Left lung (tissue), 10 donors: Measurements from ENCODE around the gene CTDSPL. TPM values are rescaled to one million over a fixed set of nuclear protein-coding genes. Genes with fewer than 3 reads are reported as not detected.

ENCODE experiments used
- ATAC-seq: fragments of 200-7000 bp; cut with Tn5 transposase; one replicate; pipeline ENCODE4 v1.9.1; 2020; ENCODE audit warnings: moderate library complexity
- DNase-seq, 4 donors: peaks; one replicate each; pipeline ENCODE4 v3.0.0-alpha.2; 2013 to 2020
- H3K27ac ChIP-seq, 2 donors: fragments of 200-600 bp; sonication (generic) in 1 of 2; one replicate each; pipeline versions ENCODE4 v1.5.0 to v1.8.0; 2020 to 2021
- H3K27me3 ChIP-seq, 2 donors: fragments of 200-600 bp; sonication (generic) in 1 of 2; one replicate each; pipeline versions ENCODE4 v1.5.0 to v1.8.0; 2020 to 2021
- H3K36me3 ChIP-seq, 2 donors: fragments of 200-600 bp; sonication (generic) in 1 of 2; one replicate each; pipeline versions ENCODE4 v1.5.0 to v1.8.0; 2020 to 2021
- H3K4me1 ChIP-seq, 2 donors: fragments of 200-600 bp; one replicate each; pipeline ENCODE4 v1.8.0; 2021
- H3K4me3 ChIP-seq, 2 donors: fragments of 200-600 bp; sonication (generic) in 1 of 2; one replicate each; pipeline versions ENCODE4 v1.5.0 to v1.8.0; 2020 to 2021; ENCODE audit warnings: mild to moderate bottlenecking in 1 of 2
- H3K9me3 ChIP-seq, 2 donors: fragments of 200-600 bp; sonication (generic) in 1 of 2; one replicate each; pipeline versions ENCODE4 v1.5.0 to v1.8.0; 2020 to 2021
- CTCF ChIP-seq, 2 donors: fragments of 200-600 bp; sonication (generic) in 1 of 2; IDR thresholded peaks; one replicate each; pipeline versions ENCODE4 v1.5.0 to v1.8.0; 2021; ENCODE audit warnings: antibody characterized with exemption in 2 of 2
- intact Hi-C, 2 donors: fragments of 100-400 bp; cut with DNase I; formaldehyde crosslinking; loops; one replicate each; pipeline versions ENCODE4 v1.11.2 to v1.14.2; 2022
- polyA plus RNA-seq, 6 donors: library from polyadenylated mRNA; unstranded; fragments of 120-200 nt; gene quantifications; one replicate each; pipeline ENCODE4 v1.2.1, GENCODE V29; 2013; ENCODE audit not compliant: insufficient read length in 6 of 6
- total RNA-seq, 2 donors: library from RNA; stranded (reverse); fragmentation: NEBNext Ultra II Directional; extraction: Animal tissue kit (Norgen Biotek cat#: 25700); gene quantifications; one replicate each; pipeline ENCODE4 v1.2.1, GENCODE V29; 2021
- donor health status: DM: no; HTN: yes; CAD: no.
- donor health status: DM: no; HTN: no; CAD: no.

CTDSPL gene
- total and polyA plus RNA-seq, 8 donors: 46.9 to 122 (median 115) TPM

- Histone ChIP-seq H3K4me3 (no peak overlapping the region), H3K27ac (peak overlapping the region in 1 of 2 donors; percentile 40), H3K36me3 (no peaks in the 10 kb centered on the region), H3K4me1 (peaks cover 26 to 28% of the 10 kb centered on the region in 2 donors), H3K9me3 (no peaks in the 10 kb centered on the region), H3K27me3 (no peaks in the 10 kb centered on the region)
- intact Hi-C loops: no loop called here
- TF ChIP-seq CTCF (IDR thresholded peaks at IDR 0.05): no peak
- ATAC-seq: peak; percentile 73
- peak in 3 of 4 donors; percentile 56 to 87 (median 72) for DNase-seq
Measured at GRCh38 chr3:37949866-37950265, 88.2 kb downstream of the CTDSPL start.

- H3K4me3 ChIP-seq: no peak overlapping the region
- peaks cover 22 to 31% of the 10 kb centered on the region in 2 donors for H3K4me1 ChIP-seq
- intact Hi-C loops: no loop called here
- ATAC-seq: no peak
- no peaks in the 10 kb centered on the region for H3K27me3 ChIP-seq
- no peak overlapping the region for H3K27ac ChIP-seq
- H3K9me3 ChIP-seq: no peaks in the 10 kb centered on the region
- H3K36me3 ChIP-seq: no peaks in the 10 kb centered on the region
- no peak for TF ChIP-seq CTCF (IDR thresholded peaks at IDR 0.05)
- DNase-seq: no peak
Measured at GRCh38 chr3:37952564-37952963, 90.9 kb downstream of the CTDSPL start.

- H3K27ac ChIP-seq: peak overlapping the region in 1 of 2 donors; percentile 24
- H3K36me3 ChIP-seq: no peaks in the 10 kb centered on the region
- H3K9me3 ChIP-seq: no peaks in the 10 kb centered on the region
- intact Hi-C loops: no loop called here
- no peaks in the 10 kb centered on the region for H3K27me3 ChIP-seq
- ATAC-seq: no peak
- peaks cover 22 to 34% of the 10 kb centered on the region in 2 donors for H3K4me1 ChIP-seq
- no peak for DNase-seq
- TF ChIP-seq CTCF (IDR thresholded peaks at IDR 0.05): no peak
- H3K4me3 ChIP-seq: no peak overlapping the region
Measured at GRCh38 chr3:37953226-37953625, 91.5 kb downstream of the CTDSPL start.

- H3K27ac ChIP-seq: peak overlapping the region; percentile 24 to 30
- no peaks in the 10 kb centered on the region for H3K27me3 ChIP-seq
- H3K4me3 ChIP-seq: no peak overlapping the region
- intact Hi-C loops: no loop called here
- DNase-seq: no peak
- TF ChIP-seq CTCF (IDR thresholded peaks at IDR 0.05): no peak
- ATAC-seq: no peak
- H3K9me3 ChIP-seq: no peaks in the 10 kb centered on the region
- H3K4me1 ChIP-seq: peaks cover 22 to 34% of the 10 kb centered on the region in 2 donors
- H3K36me3 ChIP-seq: no peaks in the 10 kb centered on the region
Measured at GRCh38 chr3:37953707-37954394, 92.2 kb downstream of the CTDSPL start.

- no peak for DNase-seq
- ATAC-seq: no peak
- no peak overlapping the region for H3K27ac ChIP-seq
- intact Hi-C loops: no loop called here
- H3K4me1 ChIP-seq: peaks cover 17 to 34% of the 10 kb centered on the region in 2 donors
- H3K4me3 ChIP-seq: no peak overlapping the region
- no peaks in the 10 kb centered on the region for H3K27me3 ChIP-seq
- no peak for TF ChIP-seq CTCF (IDR thresholded peaks at IDR 0.05)
- no peaks in the 10 kb centered on the region for H3K9me3 ChIP-seq
- H3K36me3 ChIP-seq: no peaks in the 10 kb centered on the region
Measured at GRCh38 chr3:37954881-37955280, 93.2 kb downstream of the CTDSPL start.
